ENCODE measurements around the gene MESD. TPM values are rescaled to one million over a fixed set of nuclear protein-coding genes. Genes with fewer than 3 reads are reported as not detected.

Gene MESD
- total and polyA plus RNA-seq, 9 of the 15 experiments (the other 6 are each of a cell fraction or from before 2014, with no cell fraction given), result 11.3 to 39.7 (median 22.8) TPM

GRCh38 chr15:80989518-80990478 is at the start of gene MESD (continued):
- TF ChIP-seq MCM3 (IDR thresholded peaks at IDR 0.05) (no peak), ZMIZ1 (IDR thresholded peaks at IDR 0.05; ENCODE audit: low read depth in 2 of 2, low read length in 2 of 2) (no peak), KLF10 (CRISPR knock-in tag; IDR thresholded peaks at IDR 0.05) (no peak), RFX1 (IDR thresholded peaks at IDR 0.05) (no peak), ZNF23 (CRISPR knock-in tag; IDR thresholded peaks at IDR 0.05) (no peak), MBD1 (CRISPR knock-in tag; IDR thresholded peaks at IDR 0.05) (no peak), ZNF232 (CRISPR knock-in tag; IDR thresholded peaks at IDR 0.05) (no peak), RNF2 (IDR thresholded peaks at IDR 0.05) (no peak), HMBOX1 (IDR thresholded peaks at IDR 0.05) (no peak), NR2F6 (CRISPR knock-in tag; IDR thresholded peaks at IDR 0.05) (no peak), TEAD4 (IDR thresholded peaks at IDR 0.05; ENCODE audit: low read length) (0 out of 2 replicates have a peak, but pooled peaks have one; percentile 6), TEAD4 (CRISPR knock-in tag; IDR thresholded peaks at IDR 0.05; ENCODE audit: borderline replicate concordance) (no peak), ZNF699 (CRISPR knock-in tag; IDR thresholded peaks at IDR 0.05; ENCODE audit: insufficient replicate concordance) (no peak), FOXP1 (CRISPR knock-in tag; IDR thresholded peaks at IDR 0.05) (no peak; the same call in 1 of the 2 replicates), ZNF589 (CRISPR knock-in tag; IDR thresholded peaks at IDR 0.05; ENCODE audit: low read depth) (no peak), E2F8 (IDR thresholded peaks at IDR 0.05; ENCODE audit: low read depth, partially characterized antibody) (no peak), PHB (CRISPR knock-in tag; IDR thresholded peaks at IDR 0.05) (peak; percentile 71; the same call in 1 of the 2 replicates), EP400 (IDR thresholded peaks at IDR 0.05) (peak; percentile 81), ZBTB1 (CRISPR knock-in tag; IDR thresholded peaks at IDR 0.05; ENCODE audit: borderline replicate concordance, low read depth) (no peak), MEF2D (tag; conservative IDR thresholded peaks at IDR 0.05; ENCODE audit: low read depth) (no peak)
